ENCODE measurements around the gene OSBPL6.

OSBPL6 gene

DNA sequence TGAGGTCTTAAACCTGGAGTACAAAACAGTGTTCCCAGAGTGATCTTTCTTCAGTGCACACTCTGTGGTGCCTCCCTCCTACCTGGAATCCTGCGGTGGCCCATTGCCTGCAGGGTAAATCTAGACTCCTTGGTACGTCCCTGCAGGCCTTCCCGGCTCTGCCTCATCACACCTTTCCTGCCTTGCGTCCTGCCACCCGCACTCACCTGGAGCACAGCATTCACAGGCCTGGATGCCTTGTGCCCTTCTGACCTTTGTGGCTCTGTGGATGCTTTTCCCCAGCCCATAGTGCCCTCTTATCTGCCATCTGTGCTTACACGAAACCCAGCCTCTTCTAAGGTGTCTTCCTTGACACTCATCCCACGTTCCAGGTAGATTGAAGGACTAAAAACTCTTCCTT is 194.0 kb downstream of the OSBPL6 start:
- in situ Hi-C loops (cut with HindIII; ENCODE audit: low sequenced_read_pairs), result loop anchor here (5.0 kb wide), 2 partner anchors 71 to 181 kb away; no protein-coding TSS in a partner anchor

DNA sequence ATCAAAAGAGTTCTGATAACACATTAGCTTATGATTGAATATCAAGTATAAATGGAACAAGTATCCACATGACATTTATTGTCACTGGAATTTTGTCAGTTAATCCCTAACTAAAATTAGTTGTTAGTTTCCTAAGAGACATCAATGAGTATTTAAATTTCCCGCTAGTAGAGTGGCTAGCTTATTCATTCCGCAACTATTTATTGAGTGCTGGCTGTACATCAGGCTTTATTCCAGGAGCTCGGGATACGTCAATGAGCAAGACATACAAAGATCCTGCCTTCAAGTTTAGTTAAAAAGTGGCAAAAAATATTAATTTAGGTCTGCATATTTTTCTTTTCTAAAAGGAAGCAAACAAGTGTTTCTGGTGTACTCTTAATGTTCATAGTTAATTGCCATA is 197.4 kb downstream of the OSBPL6 start:
- in situ Hi-C loops (cut with HindIII; ENCODE audit: low sequenced_read_pairs), result no loop called here

DNA sequence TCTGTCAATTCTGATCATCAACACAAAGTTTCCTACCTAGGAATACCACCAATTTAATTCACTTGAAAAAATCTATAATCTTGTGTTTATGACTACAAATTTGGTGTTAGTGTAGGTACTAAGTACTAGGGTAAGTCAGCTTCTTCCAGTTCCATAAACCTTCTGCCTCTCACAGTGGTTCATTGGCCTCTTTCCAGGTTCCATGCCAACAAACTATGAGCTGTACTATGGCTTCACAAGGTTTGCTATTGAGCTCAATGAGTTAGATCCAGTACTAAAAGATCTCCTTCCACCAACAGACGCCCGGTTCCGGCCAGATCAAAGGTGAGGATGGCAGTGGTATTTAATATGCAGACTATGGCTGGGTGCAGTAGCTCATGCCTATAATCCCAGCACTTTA is 197.9 kb downstream of the OSBPL6 start:
- in situ Hi-C loops (cut with HindIII; ENCODE audit: low sequenced_read_pairs), result no loop called here

DNA sequence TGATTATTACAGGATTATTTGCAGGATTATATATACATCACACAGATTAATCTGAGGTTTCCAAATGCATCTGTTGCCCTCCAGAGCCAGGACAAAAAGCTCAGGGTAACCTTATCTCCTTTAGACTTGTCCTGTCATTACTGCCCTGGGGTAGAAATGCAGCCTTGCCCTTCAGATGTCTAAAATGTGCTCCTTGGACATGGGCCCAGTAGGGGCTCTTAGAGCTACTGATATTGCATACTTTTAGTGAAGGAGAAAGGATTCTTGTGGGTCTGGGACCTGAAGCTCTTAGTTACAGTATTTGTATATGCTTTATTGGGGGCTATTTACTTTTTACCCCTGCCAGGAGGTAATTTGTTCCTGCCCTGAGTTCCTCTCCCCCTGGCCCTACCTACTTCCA is 200.5 kb downstream of the OSBPL6 start:
- in situ Hi-C loops (cut with HindIII; ENCODE audit: low sequenced_read_pairs), result no loop called here

DNA sequence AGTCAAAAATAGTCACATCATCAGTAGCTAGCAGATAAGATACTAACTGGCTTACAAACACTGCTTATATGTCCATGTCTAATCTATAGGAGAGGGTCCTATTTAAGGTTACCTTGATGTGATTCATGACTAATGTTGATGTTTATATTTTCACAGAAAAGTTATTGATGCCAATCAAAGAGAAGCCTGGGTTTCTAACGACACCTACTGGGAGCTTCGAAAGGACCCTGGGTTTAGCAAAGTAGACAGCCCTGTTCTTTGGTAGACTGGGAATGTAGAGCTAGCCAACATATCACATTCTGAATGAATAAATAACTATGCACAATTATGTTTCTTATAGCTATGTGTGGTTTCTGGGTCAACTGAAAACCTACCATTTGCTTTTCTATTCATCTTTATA is 201.0 kb downstream of the OSBPL6 start:
- in situ Hi-C loops (cut with HindIII; ENCODE audit: low sequenced_read_pairs), result no loop called here

DNA sequence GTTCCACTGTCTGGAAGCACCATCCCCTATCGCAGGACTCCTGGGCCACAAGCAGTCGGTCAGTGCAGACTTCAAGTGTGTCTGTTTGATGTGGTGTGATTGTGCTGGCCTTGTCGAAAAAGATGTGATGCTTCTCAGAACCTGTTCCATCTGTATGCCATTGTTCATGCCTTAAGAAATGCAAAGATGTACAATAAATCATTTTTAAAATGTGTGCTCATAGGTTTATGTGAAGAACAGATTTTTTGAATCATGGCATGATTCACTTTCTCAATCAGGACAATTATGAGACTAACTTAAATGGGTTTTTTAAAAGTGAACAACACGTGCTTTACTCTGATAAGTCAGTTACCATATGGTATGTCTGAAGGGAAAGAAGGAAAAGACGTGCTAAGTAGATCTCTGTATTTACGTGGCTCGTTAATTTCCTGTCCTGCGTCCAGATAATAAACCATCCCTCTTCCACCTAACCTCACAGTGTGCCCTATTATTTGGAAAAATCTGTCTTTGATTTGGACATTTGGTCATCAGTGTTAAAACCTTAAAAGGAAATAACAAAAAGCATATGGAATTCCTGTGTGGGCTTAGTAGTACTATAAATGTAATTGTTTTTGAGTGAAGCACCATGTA is 201.7 kb downstream of the OSBPL6 start:
- in situ Hi-C loops (cut with HindIII; ENCODE audit: low sequenced_read_pairs), result no loop called here

DNA sequence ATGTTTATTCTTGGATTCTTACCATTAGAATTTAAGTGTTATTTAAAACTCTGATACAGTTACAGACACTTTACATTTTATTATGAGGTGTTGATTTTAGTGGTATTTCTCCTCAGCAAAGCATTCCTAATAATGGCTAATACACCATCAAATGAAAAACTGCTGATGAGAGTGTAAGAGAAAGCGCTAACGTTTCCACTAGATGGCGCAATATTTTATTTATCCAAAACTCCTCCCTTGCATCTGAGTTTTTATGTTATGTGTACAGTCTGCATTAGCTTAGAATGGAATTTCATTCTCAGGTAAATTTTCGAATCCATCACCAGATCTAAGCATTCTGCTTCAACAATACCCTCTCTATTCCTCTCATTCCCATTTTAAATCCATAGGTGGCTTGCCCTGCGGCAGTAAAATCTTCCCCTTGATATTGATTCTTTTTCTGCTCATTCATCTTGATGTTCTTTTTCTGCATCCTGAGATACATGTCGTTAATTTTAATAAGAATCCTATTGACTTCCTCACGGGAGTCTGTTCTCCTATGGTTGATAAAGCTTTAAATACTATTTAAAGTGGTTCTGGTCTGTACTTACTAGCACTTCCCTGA is 202.8 kb downstream of the OSBPL6 start:
- in situ Hi-C loops (cut with HindIII; ENCODE audit: low sequenced_read_pairs), result no loop called here

DNA sequence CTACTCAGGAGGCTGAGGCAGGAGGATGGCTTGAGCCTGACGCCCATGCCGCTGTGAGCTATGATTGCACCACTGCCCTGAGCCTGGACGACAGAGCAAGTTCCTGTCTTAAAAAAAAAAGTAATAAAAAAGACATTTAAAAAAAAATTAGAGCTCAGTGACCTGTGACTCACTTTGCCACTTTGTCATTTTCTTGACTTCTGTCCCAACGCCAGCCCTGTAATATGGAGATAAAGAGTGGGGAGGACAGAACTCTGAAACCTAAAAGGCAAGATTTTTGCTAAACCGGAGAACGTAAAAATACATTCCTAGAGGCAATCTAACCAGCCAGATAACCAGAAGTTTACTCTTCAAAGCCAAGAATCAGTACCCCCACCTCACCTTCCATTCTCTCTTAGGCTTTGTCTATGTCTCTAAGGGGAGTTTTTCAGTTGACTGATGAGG is 207.7 kb downstream of the OSBPL6 start:
- in situ Hi-C loops (cut with HindIII; ENCODE audit: low sequenced_read_pairs), result loop anchor here (5.0 to 25.0 kb wide), 3 partner anchors 35 to 265 kb away; no protein-coding TSS in a partner anchor

DNA sequence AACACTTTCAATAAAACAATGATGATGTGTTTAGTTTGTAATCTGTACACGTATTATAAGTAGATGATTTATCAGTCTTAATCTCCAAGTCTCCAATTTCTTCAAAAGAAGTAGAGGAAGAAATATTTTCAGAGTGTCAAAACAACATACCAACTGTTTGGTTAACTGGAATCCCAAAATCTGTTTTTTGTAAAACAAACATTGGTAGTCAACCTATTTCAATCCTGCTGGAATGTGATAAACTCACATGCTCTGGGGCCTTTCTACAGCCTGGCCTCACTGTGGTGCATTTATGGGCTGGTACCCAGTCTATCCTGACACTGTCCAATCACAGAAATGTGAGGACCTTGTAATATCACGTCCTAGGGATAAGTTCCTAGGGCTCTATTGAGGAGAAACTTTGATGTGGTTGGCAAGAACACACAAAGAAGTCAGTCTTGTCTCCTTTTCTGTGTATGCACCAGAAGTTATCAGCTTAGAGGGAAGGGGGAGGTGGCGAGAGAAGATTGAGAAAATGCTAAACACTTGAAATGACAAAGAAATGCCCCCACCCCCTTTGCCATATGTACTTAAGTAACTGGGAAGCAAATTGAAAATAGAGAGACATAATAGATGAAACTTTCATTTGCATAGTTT is 209.5 kb downstream of the OSBPL6 start:
- in situ Hi-C loops (cut with HindIII; ENCODE audit: low sequenced_read_pairs), result loop anchor here (5.0 to 25.0 kb wide), 3 partner anchors 36 to 266 kb away; no protein-coding TSS in a partner anchor

DNA sequence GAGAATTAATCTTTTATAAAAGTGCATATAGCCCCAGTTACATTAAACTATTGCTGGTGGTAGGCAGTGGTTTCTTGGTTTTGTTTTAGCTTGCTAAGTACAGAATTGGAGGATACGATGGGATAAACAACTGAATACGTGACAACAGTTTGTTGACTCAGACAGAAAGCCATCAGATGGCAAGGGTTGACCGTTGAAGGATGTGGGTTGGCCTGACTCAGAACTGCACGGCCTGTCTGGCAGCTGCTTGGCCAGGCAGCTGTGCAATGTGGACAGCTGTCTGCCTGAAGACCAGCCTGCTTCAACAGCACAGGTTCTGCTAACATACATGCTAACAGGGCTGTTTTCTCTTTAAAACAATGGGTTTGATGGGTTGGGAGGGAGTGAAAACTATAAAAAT is 210.1 kb downstream of the OSBPL6 start:
- in situ Hi-C loops (cut with HindIII; ENCODE audit: low sequenced_read_pairs), result loop anchor here (5.0 to 25.0 kb wide), 3 partner anchors 37 to 267 kb away; no protein-coding TSS in a partner anchor

DNA sequence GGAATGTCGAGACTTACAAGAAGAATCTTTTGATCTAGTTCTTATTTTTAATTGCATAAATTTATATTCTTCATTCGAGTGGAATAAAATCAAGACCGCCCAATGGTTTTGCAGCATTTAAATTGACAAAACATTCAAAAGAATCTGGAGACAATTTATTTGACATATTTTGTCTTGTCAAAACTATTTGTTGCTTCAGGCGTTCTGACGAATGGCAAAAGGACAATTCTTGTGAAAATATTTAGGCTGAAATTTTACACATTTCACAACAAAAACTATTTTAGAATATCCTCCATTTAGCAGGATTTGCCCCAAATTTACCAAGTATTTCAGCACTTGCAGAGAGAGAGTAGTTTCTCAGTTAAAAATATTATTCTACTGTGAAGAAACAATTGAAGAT is 214.9 kb downstream of the OSBPL6 start:
- in situ Hi-C loops (cut with HindIII; ENCODE audit: low sequenced_read_pairs), result loop anchor here (10.0 to 25.0 kb wide), 2 partner anchors 134 to 272 kb away; no protein-coding TSS in a partner anchor

DNA sequence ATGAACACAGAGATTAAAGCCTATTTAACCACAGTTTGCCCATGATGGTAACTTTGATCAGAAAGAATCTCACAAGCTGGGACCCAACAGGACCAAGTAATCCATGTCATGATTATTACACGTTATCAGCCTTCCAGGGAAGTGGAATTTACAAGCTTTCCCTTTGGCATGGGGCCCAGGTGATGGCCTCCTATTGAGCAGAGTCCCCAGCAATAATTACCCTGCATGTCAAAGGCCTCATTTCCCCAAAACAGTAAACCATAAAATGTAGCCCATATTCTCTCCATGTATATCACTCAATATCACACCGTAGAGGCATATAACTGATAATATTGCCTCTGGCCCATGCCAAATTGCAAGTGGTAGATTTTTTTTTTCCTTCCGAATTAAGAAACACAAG is 217.7 kb downstream of the OSBPL6 start:
- in situ Hi-C loops (cut with HindIII; ENCODE audit: low sequenced_read_pairs), result loop anchor here (25.0 kb wide), 1 partner anchor 275 kb away; no protein-coding TSS in a partner anchor

DNA sequence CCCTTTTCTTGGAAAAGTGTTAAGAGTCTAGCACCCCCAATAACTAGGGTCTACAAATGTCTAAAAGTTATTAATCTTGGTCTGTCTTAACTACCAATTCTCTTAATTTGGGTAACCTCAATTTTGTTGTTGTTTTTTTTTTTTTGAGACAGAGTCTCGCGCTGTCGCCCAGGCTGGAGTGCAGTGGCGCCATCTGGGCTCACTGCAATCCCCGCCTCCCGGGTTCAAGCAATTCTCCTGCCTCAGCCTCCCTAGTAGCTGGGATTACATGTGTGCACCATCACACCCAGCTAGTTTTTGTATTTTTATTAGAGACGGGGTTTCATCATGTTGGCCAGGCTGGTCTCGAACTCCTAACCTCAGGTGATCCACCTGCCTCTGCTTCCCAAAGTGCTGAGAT is 218.1 kb downstream of the OSBPL6 start:
- in situ Hi-C loops (cut with HindIII; ENCODE audit: low sequenced_read_pairs), result loop anchor here (25.0 kb wide), 1 partner anchor 275 kb away; no protein-coding TSS in a partner anchor

DNA sequence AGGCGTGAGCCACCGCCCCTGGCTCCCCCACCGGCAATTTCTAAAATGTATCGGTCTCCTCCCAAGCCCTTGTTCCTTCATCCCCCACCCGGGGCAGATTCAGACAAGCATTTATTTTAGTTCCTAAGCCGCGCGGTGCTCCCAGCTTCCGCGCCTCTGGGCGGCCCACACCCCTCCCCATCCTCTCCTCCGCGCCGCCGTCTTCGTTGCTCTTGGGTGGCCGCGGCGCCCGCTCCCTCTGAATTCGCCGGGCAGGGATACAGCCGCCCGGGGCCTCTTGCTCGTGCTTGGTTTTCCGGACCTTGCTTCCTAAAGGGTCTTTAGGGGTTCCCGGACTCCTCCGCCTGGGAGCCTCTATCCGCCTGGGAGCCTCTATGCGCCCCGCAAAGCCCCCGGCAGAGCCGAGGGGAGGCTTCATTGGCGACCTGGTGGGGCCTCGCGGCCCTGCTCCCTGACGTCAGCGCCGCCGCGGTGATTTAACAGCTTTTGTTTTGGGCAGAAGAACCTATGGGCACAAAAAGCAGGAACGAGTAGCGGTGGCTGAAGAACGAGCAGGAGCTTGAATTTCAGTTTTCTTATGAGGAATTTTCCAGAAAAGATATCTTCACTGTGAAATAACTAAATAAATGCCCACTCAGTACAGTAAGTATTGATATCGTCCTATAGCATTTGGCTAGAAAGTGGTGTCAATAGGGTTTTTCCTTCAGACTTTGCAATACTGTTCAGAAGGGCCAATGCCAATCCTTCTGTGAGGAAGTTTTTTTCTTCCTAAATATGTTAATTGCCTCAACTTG is 219.4 kb downstream of the OSBPL6 start:
- in situ Hi-C loops (cut with HindIII; ENCODE audit: low sequenced_read_pairs), result loop anchor here (25.0 kb wide), 1 partner anchor 276 kb away; no protein-coding TSS in a partner anchor

DNA sequence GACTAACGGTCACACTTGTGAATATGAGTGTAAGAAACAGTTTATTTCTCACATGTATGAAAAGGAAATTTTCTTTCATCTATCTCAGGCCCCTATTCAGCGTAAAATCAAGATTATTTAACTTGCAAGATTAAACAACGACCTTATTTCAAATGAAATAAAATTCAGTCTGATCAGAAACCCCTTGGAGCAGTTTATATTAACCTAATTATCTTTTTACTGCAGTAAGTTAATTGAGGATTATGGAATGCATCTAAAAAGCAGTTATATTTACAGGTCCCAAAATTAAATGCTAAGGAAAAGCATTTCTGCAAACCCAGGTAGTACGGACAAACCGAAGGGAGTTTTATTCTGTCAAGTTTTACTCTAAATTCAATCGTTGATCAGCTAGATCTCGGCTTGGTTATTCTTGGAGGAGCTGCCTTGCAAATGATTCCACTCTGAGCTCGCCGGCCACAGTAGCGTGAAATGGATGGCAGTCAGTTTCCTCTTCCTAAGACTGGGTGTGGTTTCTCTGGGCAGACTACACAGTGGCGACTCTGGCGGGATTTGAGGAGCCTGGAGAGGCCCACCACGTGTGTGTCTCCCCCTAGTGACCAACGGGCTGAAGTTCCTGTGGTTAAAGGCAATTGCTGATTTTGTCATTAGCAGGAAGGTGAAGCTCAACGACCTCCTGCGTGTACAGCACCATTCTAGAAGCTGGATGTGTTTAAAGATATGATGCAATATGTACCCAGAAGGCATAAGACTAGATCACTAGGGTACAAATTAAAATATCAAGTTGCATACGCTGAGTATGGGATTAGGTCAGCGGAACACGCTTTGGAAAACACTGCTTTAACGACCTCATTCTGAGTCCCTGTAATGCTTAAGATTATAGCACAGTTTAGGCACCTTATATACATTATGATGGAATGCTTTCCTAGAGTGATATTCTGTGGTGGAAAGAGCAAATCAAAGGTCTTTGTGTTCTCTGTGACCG is 220.2 kb downstream of the OSBPL6 start:
- in situ Hi-C loops (cut with HindIII; ENCODE audit: low sequenced_read_pairs), result loop anchor here (25.0 kb wide), 1 partner anchor 277 kb away; no protein-coding TSS in a partner anchor

DNA sequence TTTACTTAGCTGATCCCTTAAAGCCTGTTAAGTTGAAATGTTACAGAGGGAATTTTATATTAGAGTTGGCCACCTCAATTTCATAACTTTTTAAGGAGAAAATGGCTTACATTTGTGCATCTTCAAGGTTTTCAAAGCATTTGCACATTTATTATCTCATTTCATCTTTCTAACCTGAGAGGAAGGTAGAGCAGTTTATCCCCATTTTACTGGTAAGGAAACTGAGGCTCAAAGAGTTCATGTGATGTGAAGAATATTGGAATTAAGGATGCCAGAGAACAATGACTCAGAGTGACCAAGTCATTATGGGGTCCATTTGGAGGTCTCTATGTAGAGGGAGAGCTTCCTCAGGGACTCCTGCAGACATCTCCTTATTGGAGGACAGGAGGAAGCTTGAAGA is 221.7 kb downstream of the OSBPL6 start:
- in situ Hi-C loops (cut with HindIII; ENCODE audit: low sequenced_read_pairs), result loop anchor here (25.0 kb wide), 1 partner anchor 279 kb away; no protein-coding TSS in a partner anchor

DNA sequence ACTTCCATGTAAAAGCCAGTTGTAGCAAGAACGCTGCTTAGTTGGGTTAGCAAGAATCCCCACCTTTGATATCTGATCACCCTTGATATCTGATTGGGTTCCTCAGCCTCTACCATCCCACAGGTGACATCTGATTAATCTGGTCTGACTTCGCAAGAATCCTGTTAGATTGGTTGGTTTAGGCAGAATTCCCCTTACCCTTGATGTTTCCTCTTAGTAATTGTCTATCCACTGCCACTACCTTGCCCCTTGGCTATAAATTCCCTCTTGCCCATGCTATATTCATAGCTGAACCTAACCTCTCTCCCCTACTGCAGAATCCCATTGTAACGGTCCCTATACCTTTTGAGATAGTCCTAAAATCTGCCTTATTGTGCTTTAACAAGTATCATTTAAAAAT is 223.6 kb downstream of the OSBPL6 start:
- in situ Hi-C loops (cut with HindIII; ENCODE audit: low sequenced_read_pairs), result loop anchor here (25.0 kb wide), 1 partner anchor 281 kb away; no protein-coding TSS in a partner anchor

DNA sequence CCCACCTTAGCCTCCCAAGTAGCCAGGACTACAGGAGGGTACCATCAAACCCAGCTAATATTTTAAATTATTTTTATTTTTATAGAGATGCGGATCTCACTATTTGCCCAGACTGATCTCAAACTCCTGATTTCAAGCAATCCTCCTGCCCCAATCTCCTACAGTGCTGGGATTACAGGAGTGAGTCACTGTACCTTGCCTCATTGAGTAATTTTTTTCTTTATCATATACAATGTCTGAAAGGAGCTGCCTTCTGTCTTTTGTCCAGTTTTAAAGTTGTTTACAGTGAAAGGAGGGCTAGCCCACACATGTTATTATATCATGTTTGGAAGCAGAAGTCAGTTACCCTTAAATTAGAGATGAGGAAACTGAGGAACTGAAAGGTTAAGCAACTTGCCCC is 224.1 kb downstream of the OSBPL6 start:
- in situ Hi-C loops (cut with HindIII; ENCODE audit: low sequenced_read_pairs), result loop anchor here (25.0 kb wide), 1 partner anchor 281 kb away; no protein-coding TSS in a partner anchor

DNA sequence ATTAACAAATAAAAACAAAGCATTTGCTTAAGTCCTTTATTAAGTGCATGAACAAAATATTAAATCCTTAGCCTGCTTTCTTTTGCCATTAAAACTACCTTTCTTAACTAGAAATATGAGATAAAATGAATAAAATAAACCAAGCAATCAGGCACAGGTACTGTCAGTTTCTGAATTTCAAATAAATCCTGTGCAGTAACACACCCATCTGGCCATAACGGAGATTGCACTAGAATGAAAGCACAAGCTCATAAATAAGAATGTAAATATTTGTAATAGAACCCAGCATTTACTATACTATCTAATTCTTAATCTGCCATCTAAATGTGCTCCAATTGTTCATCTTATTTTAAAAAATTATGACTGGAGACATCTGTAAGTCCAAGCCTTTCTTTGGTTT is 224.8 kb downstream of the OSBPL6 start:
- in situ Hi-C loops (cut with HindIII; ENCODE audit: low sequenced_read_pairs), result loop anchor here (25.0 kb wide), 1 partner anchor 282 kb away; no protein-coding TSS in a partner anchor

All from endothelial cell of hepatic sinusoid (primary cell).